GM18502 (cell line): ENCODE results near the gene CITED2.

Source experiments
- ATAC-seq: cut with Tn5 transposase; IDR thresholded peaks from one replicate; pipeline ENCODE4 v1.9.1; 2021; ENCODE audit warnings: mild to moderate bottlenecking; ENCODE audit not compliant: unreplicated experiment, poor library complexity

CITED2 gene

GRCh38 chr6:139388384-139388783 lies 13.9 kb upstream of the CITED2 start:
- no peak for ATAC-seq

GRCh38 chr6:139386404-139386803 lies 12.0 kb upstream of the CITED2 start:
- no peak for ATAC-seq

GRCh38 chr6:139381216-139381865 lies 6.9 kb upstream of the CITED2 start:
- ATAC-seq, result no peak

DNA sequence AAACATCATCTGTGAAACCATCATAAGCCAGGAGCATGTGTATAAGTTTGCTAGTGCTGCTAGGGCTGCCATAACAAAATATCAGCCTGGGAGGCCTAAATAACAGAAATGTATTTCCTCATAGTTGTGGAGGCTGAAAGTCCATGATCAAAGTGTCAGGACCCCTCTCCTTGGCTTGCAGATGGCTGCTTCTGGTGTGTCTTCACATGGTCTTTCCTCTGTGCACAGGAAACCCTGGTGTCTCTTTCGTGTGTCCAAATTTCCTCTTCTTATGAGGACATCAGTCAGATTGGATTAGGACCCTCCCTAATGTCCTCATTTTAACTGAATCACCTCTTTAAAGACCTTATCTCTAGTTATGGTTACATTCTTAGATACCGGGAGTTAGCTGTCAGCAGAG lies 6.2 kb upstream of the CITED2 start:
- no peak for ATAC-seq

GRCh38 chr6:139380168-139380567 lies 5.7 kb upstream of the CITED2 start:
- ATAC-seq, result no peak

DNA sequence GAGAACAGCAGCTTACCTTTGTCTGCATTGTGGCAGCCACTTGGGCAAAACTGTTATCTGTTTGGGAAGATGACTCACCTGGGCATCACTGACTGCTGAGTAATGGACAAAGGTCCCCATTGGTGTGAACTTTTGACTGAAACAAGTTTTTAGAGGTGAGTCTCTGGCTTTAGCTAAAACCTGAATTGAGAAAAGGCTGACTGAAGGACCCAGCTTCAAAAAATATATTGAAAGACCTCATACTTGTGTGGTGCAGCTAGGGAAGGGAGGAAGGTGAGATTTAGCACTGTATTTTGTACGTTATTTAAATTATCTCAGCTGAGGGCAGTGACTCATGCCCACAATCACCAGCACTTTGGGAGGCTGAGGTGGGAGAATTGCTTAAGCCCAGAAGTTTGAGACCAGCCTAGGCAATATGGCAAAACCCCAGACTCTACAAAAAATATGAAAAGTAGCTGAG lies 4.5 kb upstream of the CITED2 start:
- no peak for ATAC-seq

DNA sequence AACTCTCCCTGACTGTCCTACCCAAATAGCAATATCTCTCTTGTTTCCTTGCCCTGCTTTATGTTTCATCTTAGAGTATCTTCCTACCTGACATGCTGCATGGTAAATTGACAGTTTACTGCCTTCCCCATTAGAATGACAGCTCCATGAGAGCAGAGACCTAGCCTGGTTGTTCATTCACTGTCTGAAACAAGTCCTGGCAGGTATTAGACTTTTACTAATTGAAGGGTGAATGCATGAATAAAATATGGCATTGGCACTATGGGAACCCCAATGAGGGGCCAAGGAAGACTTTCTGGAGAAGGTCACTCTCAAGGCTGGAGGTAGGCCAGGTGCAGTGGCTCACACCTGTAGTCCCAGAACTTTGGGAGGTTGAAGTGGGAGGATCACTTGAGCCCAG lies 3.8 kb upstream of the CITED2 start:
- no peak for ATAC-seq

DNA sequence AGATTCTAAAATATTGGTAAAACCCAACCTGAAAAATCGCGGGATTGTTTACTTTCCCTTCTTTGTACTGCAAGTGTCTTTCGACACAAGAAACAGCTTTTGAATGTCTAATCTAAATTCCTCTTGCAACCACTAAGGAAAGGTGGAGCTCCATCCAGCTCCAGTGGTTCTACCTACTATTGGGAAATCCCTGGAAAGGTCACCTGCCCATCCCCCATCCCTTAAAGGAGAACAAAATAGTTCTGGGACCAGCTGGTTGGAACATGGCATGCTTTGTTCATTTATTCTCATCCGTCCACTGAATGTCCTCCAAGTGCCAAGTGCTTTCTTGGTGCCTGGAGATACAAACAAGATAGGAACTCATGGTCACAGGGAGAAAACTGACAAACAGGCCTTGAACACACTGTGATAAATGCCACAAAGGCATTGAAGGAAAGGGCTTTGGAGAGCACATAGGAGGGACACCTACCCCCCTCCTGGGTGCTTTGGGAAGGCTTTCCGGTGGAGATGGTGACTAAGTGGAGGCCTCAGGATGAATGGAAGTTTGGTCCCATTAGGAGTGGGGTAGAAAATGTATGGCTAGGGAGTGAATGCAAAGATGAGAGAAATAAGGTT lies 2.3 kb upstream of the CITED2 start:
- ATAC-seq, result no peak

- no peak for ATAC-seq
Measured at GRCh38 chr6:139376017-139376330, 1.5 kb upstream of the CITED2 start.

DNA sequence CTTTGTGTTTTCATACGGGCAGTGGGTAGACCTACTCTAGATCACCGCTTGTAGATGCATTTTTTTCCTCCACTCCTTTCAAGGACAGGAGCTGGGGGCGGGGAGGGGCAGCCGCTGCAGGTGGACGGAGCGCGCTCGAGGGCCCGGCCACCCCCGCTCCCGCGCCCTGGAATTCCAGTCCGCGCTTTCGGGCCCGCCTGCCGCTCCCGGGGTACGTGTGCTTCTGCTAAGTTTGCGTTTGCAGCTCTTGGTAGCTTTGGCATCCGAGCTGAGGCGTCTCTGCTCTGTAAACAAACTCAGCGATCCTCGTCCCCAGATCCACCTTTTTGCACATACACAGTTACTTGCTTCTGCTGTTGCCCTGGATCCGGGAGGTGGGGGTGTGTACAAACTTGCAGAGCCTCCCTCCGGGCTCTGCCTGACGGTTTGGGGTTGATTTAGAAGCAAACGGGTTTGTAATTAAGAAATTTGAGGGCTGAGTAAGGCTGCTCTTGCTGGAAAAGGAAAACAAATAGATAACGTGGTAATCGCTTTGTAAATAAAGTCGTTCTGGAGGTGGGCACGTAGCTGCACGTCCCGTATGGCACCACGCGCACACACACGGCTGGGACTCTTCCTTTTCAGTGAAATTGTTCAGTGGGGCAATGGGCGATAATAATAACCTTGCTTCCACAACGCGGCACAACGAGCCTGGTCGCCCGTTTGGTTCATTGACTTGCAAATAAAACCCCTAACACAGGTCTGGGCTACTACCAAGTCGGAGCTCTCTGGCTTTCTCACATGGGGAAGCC lies 973 bp upstream of the CITED2 start:
- ATAC-seq, result peak; percentile 62

DNA sequence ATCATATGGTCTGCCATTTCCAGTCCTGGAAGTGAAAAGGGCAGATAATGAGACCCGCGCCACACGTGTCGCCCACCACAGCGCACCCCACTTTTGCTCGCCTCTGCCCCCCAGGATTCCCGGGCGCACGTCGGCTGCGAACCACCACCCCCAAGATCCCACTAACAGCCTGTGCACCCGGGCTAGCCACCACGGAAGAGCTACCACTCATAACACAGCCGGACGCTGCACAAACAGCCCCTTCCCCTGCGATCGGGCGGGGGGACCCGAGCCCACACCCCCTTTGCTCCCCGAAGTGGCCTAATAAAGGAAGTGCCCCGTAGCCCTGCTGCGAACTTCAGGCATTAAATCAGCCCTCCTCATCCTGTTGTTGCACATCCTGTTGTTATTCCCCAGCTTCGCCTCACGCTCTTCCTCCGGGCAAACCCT lies 506 bp downstream of the CITED2 start:
- ATAC-seq, result peak; percentile 11

GRCh38 chr6:139373154-139373927 lies 1.1 kb downstream of the CITED2 start:
- ATAC-seq, result peak; percentile 32

- no peak for ATAC-seq
Measured at GRCh38 chr6:139372326-139373153, 1.9 kb downstream of the CITED2 start.

- ATAC-seq, result no peak
Measured at GRCh38 chr6:139371421-139372203, 2.8 kb downstream of the CITED2 start.

- no peak for ATAC-seq
Measured at GRCh38 chr6:139370999-139371345, 3.5 kb downstream of the CITED2 start.

GRCh38 chr6:139370283-139370998 lies 4.0 kb downstream of the CITED2 start:
- ATAC-seq, result no peak

DNA sequence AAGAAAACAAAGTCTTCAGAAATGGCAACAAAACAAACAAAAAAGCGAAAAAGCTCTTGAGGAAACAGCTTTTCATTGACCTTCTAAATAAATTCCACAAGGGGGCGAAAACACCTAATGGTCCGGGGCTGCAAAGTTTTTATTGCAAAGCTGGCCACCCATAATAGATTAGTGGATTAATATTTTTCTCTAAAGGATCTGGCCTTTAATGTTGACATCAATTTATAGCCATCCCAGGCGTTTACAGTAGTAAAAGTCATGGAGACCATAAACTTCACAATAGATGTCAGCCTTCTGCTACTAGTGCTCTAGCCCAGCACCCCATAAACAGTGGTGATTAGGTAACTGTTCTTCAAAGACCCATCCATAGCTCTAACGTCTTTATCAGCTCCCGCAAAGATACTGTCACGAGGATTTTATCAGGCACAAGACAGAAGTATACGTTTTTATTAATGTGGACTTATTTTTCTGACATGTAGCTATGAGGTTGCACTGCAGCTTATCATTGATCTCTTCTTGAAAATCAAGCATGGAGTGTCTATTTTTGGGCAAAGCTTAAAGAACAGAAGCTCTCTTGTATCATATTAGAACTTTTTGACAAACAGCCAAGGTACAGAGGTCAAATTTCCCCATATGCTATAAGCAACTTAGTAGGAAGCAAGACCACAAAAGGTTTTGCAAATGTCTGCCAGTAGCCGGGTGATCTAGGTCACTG lies 4.7 kb downstream of the CITED2 start:
- ATAC-seq, result no peak

DNA sequence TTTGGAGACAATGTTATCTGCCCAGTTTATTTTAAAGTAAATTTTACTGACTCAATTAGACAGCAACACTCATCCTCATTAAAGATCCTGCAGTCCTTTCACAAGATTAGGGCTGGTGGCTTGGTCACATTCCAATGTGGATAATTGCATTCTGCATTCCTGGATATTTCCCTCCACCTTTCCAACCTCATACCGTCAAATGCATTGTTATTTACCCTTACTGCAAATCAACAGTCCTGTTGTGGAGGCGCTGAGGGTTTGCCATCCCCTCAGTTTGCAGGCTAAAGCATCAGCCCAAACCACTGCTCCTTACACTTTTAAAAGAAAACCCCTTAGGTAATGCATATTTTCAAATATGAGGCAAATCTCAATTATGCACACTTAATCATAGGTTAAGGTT lies 5.4 kb downstream of the CITED2 start:
- no peak for ATAC-seq
